Measurements from ENCODE around the gene MAN2A2.
"Not testable (repeated sequence)": the region's sequence is repeated elsewhere in the genome, so short reads cannot be mapped to it uniquely, and the experiment has no call there.

Gene MAN2A2

DNA sequence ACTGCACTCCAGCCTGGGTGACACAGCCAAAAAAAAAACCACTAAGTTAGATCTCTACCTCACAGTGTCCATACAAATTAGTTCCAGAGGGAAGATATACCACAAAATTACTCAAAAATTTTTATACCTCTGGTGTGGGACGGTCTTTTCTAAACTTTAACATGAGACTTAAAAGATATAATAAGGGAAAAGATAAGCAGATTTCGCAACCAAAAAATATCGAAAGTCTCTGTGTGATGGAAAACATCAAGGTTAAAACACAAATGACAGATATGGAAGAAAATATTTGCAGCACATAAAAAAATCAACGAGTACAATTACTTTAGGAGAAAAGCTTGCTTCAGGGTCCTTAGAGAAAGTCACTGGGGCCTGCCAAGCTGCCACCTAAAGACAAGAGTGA, 18.8 kb downstream of the MAN2A2 start:
- DNase-seq: no peak

GRCh38 chr15:90922712-90923322, 19.7 kb downstream of the MAN2A2 start:
- not testable (repeated sequence) for DNase-seq

- DNase-seq: no peak
These were observed 21.3 kb downstream of the MAN2A2 start for GRCh38 chr15:90924375-90924774.

DNA sequence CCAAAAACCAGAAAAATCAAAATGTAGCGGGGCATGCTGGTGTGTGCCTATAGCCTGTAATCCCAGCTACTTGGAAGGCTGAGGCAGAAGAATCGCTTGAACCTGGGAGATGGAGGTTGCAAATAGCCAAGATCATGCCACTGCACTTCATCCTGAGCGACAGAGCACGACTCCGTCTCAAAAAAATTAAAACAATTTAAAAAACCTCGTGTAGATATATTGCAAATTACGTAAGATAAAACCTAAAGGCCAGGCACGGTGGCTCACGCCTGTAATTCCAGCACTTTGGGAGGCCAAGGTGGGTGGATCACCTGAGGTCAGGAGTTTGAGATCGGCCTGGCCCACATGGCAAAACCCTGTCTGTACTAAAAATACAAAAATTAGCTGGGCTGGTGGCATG, 23.7 kb downstream of the MAN2A2 start:
- DNase-seq: not testable (repeated sequence)

DNA sequence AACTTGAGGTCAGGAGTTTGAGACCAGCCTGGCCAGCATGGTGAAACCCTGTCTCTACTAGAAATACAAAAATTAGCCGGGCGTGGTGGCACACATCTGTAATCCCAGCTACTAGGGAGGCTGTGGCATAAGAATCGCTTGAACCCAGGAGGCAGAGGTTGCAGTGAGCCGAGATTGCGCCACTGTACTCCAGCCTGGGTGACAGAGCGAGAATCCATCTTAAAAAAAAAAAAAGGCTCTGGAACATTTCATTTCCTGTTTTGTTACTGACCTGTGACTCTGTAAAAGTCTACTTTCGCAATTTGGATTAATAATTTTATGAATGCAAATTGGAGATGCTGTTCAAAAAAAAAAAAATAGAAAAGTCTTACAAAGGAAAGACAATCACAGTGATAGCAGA, 25.0 kb downstream of the MAN2A2 start:
- DNase-seq: peak; percentile 14 to 69

DNA sequence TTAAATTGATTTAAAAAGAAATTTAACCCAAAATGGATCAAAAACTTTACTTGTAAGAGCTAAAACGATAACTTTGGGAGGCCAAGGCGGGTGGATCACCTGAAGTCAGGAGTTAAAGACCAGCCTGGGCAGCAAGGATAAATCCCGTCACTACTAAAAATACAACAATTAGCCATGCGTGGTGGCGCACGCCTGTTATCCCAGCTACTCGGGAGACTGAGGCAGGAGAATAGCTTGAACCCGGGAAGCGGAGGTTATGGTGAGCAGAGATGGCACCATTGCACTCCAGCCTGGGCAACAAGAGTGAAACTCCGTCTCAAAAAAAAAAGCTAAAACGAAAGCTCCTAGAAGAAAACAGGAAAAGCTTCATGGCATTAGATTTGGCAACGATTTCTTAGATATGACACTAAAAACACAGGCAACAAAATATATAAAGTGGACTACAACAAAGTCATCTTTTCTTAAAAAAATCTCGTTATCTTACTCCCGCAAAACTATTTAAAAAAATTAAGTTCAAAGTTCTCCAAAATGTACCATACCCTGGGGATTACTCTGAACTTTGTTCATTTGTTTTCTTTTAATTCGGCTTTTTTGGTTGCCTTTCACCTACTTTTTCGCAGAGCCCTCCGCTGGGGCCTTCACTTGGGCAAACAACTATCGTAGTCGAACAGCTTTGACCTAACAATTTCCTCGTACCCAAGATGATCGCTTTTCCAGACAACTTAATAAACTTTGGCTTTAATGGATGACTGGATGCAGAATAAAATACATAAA, 26.3 kb downstream of the MAN2A2 start:
- peak in 1 of 2 donors; percentile 16 for DNase-seq

- peak in 1 of 2 donors; percentile 43 for DNase-seq
These were observed 27.9 kb downstream of the MAN2A2 start for GRCh38 chr15:90930861-90931574.

GRCh38 chr15:90931575-90931827, 28.4 kb downstream of the MAN2A2 start:
- DNase-seq: no peak

DNA sequence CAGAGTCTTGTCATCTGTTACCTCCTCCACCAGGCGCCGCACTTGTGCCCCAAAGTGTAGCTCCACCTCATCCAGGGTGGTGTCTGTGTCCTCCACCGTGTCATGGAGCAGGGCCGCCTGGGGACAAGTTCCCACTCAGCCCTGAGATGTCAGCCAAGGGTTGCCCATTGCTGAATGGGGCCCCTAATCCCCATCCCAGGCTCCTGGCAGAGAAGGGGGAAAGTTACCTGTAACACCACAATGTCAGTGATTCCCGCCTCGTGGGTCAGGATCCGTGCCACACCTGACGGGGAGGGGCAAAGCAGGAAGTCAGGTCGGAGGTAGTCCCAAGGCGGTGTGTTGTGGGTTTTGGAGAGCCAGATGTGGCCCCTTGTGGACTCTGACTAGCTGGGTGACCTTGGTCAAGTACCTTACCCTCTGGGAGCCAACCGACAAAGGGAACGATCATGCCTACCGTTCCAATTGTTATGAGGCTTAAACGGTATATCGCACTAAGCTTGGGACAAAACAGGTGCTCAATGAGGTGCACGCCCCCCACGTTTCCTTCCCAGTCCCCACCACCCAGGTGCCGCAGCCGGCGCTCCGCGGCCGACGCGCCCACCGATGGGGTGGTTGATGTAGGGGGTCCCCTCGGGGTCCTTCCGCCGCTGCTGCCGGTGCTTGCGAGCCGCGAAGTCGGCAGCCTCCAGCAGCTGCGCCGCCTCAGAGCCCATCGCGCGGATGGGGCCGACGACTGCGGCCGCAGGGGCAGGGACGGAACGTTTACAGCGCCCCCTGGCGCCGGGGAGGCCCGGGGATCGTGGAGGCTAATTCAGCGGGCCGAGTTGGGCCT, 28.9 kb downstream of the MAN2A2 start, which contains the start of gene HDDC3:
Gene HDDC3, minus strand, starts transcription at position 722 of the 832 bp plus-strand sequence. Its CDS starts 9 bp downstream, at position 713.
- DNase-seq: peak; percentile 90

- DNase-seq: no peak
These were observed 29.5 kb downstream of the MAN2A2 start for GRCh38 chr15:90932660-90932991.

DNA sequence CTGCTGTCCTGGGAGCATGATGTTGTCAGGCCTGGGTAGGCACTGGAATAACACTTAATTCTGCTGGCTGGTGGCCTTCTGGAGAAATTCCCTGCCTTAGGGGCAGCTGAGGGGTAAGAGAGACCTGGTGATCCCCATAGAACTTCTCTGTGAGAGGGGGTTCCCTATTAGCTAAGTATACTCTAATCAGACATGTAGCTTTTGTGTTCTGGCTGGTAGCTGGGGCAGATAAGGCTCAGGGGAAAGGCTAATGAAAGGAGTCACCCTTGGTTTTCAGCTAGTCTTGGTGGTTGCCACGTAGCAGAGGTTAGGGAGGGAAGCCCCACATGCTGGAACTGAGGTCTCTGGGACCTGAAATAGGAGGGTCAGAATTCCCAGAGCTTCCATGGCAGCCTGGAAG, 30.2 kb downstream of the MAN2A2 start:
- no peak for DNase-seq

- peak; percentile 80 to 82 for DNase-seq
These were observed 31.3 kb downstream of the MAN2A2 start for GRCh38 chr15:90934256-90934948.

- DNase-seq: peak; percentile 78 to 88
These were observed 32.0 kb downstream of the MAN2A2 start, which contains the start of gene UNC45A for GRCh38 chr15:90934949-90935751. UNC45A (plus strand) TSS chr15:90935285; CDS start chr15:90935325, 40 bp downstream.

DNA sequence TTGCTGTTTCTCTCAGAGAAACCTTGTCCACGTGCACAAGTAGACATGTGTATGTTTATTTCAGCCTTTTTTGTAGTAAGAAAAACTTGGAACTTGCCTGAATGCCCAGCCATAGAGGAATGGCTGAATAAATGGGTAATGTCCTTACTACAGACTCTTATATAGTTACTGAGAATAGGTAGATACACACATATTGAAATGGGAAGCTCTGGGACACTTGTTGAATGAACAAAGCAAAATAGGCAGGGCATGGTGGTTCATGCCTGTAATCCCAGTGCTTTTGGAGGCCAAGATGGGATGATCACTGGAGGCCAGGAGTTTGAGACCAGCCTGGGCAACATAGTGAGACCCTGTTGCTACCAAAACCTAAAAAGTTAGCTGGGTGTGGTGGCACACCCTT, 33.7 kb downstream of the MAN2A2 start:
- no peak for DNase-seq

DNA sequence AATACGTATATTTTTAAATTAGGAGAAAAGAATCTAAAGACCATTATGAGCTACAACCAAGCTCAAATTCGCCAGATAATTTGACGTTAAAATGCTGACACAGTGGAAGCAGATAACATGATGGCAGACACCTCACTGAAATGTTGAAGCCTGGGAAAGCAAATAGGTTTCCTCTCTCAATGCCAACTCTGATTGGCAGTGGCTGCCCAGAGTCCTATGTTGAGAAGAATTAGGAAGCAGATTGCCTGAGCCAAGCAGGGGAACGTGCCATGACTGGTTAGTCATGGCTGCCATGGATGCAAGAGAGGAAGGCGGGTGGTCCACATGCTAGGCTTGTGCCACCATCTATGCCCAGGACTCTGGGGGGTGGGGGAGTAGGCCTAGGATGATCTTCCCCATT, 35.2 kb downstream of the MAN2A2 start:
- DNase-seq: no peak

DNA sequence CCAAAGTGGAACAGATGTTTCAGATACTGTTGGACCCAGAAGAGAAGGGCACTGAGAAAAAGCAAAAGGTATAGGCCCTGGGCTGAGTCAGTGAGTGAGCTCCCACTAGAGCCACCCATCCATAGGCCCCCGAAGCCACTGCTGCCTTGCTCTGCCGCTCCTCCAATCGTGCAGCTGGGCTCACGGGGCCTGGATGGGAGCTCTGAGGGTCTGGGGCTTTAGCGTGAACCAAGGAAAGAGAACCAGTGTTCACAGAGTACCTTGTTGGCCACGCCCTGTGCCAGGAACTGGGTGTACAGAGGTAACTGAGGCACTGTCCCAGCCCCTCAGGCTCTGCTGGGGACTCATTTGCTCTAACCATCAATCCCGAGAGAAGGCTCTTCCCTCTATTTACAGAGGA, 36.7 kb downstream of the MAN2A2 start:
- no peak for DNase-seq

DNA sequence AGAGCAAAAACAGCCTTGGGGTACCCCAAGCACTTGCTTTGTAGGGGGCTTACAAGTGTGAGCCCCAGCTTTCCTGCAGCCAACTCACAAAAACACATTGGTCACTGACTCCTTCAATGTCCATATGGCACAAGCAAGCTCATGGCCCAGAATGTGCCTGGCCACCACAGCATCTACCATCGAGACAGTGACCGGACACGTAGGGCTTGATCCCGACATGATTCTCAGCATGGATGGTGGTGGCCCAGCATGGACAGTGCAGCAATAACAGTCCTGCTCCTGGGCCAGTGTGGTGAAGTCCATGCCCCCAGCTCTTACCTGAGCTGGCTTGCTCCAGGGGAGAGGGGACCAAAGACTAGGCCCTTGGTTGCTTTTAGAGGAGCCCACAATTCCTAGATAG, 37.9 kb downstream of the MAN2A2 start:
- no peak for DNase-seq

DNA sequence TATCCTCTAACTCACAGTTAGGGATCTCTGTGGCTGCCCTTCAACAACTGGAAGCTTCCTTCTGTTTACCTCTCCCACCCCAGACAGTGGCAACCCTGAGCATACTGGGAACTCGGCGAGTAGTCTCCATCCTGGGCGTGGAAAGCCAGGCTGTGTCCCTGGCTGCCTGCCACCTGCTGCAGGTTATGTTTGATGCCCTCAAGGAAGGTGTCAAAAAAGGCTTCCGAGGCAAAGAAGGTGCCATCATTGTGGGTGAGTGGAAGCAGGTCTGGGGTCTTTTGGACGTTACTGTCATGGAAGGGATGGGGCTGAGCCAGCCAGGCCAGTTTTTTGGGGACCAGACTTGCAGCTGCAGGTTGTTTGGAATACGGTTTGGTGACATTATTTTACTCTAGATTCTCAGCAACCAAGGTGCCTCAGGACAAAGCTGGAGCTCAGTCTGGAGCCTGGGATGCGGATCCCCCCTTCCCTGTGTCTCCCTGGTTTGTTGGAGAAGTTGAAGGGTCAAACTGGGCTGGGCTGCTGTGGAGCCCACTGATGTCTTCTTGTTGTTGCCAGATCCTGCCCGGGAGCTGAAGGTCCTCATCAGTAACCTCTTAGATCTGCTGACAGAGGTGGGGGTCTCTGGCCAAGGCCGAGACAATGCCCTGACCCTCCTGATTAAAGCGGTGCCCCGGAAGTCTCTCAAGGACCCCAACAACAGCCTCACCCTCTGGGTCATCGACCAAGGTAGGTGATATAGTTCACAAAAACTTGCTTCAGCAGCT, 39.4 kb downstream of the MAN2A2 start:
- DNase-seq: no peak

DNA sequence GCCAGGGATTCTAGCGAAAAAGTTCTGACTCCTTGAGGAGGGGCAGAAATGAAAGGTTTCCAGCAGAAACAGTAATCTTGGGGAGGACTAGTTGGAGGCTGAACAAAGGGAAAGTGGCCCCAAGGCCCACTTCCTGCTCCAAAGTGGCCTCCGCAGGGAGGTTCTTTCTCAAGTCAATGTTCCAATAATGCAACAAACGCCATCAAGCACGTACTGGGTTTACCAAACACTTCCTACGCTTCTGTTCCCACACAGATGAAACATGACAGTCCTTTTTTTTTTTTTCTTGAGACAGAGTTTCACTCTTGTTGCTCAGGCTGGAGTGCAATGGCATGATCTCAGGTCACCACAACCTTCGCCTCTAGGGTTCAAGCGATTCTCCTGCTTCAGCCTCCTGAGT, 42.0 kb downstream of the MAN2A2 start:
- DNase-seq: peak; percentile 70 to 82

DNA sequence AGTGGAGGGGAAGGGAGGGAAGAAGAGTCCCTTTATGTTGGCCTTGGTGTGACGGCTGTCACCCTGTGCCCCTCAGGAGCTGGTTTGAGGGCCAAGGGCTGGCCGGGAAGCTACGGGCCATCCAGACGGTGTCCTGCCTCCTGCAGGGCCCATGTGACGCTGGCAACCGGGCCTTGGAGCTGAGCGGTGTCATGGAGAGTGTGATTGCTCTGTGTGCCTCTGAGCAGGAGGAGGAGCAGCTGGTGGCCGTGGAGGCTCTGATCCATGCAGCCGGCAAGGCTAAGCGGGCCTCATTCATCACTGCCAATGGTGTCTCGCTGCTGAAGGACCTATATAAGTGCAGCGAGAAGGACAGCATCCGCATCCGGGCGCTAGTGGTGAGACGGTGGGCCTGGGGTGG, 43.4 kb downstream of the MAN2A2 start:
- no peak for DNase-seq

Measured in inflammatory macrophage (primary cell).